Fibroblast of lung (primary cell): ENCODE results near the gene MRFAP1L1. TPM values are rescaled to one million over a fixed set of nuclear protein-coding genes. Genes with fewer than 3 reads are reported as not detected.
A peak's percentile ranks its signal among the peaks of the same experiment; 100 is the strongest.

Experiments
- DNase-seq, 2 donors: peaks; one replicate each; pipeline versions ENCODE4 v3.0.0 to v3.0.0-alpha.2; 2010; ENCODE audit warnings: low read depth in 2 of 2
- H2AFZ ChIP-seq: 2 replicates; pipeline ENCODE4 v1.5.1; 2012; ENCODE audit warnings: low read length, control low read depth, inconsistent platforms
- H3K27ac ChIP-seq: 2 replicates; pipeline ENCODE4 v1.5.1; 2011; ENCODE audit warnings: low read length, control low read depth; ENCODE audit not compliant: insufficient read depth
- H3K27me3 ChIP-seq: 2 replicates; pipeline ENCODE4 v1.5.1; 2011; ENCODE audit warnings: mild to moderate bottlenecking, low read length; ENCODE audit not compliant: control insufficient read depth, insufficient read depth
- H3K36me3 ChIP-seq: 2 replicates; pipeline ENCODE4 v1.5.1; 2011; ENCODE audit warnings: low read length; ENCODE audit not compliant: control insufficient read depth, insufficient read depth
- H3K4me1 ChIP-seq: 2 replicates; pipeline ENCODE4 v1.5.1; 2011; ENCODE audit warnings: low read length; ENCODE audit not compliant: control insufficient read depth, insufficient read depth; ENCODE audit errors: extremely low read depth
- H3K4me2 ChIP-seq: 2 replicates; pipeline ENCODE4 v1.5.1; 2011; ENCODE audit warnings: low read length, control low read depth; ENCODE audit not compliant: insufficient read depth; ENCODE audit errors: extremely low read depth
- H3K4me3 ChIP-seq, 4 experiments: fragments of 200-600 bp in 1 of 4; sonication (generic) in 1 of 4; replicated peaks in 1 of 4; 2 replicates each; pipeline ENCODE4 v1.5.1; 2011 to 2016; ENCODE audit warnings: low read length in 4 of 4, low read depth in 3 of 4, mild to moderate bottlenecking in 3 of 4, control low read depth in 2 of 4, inconsistent platforms in 1 of 4, mixed read lengths in 1 of 4; ENCODE audit not compliant: insufficient read depth in 1 of 4; ENCODE audit errors: control extremely low read depth in 1 of 4
- H3K79me2 ChIP-seq: 2 replicates; pipeline ENCODE4 v1.5.1; 2012; ENCODE audit warnings: mild to moderate bottlenecking, low read length, inconsistent platforms; ENCODE audit not compliant: control insufficient read depth, insufficient read depth
- H3K9ac ChIP-seq: 2 replicates; pipeline ENCODE4 v1.5.1; 2011; ENCODE audit warnings: mild to moderate bottlenecking, low read length, control low read depth; ENCODE audit not compliant: insufficient read depth
- H3K9me3 ChIP-seq: 2 replicates; pipeline ENCODE4 v1.5.1; 2012; ENCODE audit warnings: low read depth, low read length; ENCODE audit not compliant: control insufficient read depth, insufficient read depth
- H4K20me1 ChIP-seq: 2 replicates; pipeline ENCODE4 v1.5.1; 2011; ENCODE audit warnings: low read length; ENCODE audit not compliant: control insufficient read depth, insufficient read depth; ENCODE audit errors: extremely low read depth
- CTCF ChIP-seq, 2 donors: IDR thresholded peaks in 1 of 2; conservative IDR thresholded peaks in 1 of 2; 1 replicate in 1 of 2; 2 replicates in 1 of 2; pipeline ENCODE4 v1.5.1; 2011 to 2012; ENCODE audit warnings: low read length in 2 of 2, control low read depth in 1 of 2, inconsistent platforms in 1 of 2, low read depth in 1 of 2, mild to moderate bottlenecking in 1 of 2
- EZH2 ChIP-seq: IDR thresholded peaks from 2 replicates; pipeline ENCODE4 v1.5.1; 2012; ENCODE audit warnings: low read length, control low read depth, mild to moderate bottlenecking; ENCODE audit errors: missing control alignments
- polyA plus RNA-seq, 2 donors: library from polyadenylated mRNA; depleted of rRNA in 1 of 2; stranded (reverse) in 1 of 2; unstranded in 1 of 2; fragments of >200 nt; gene quantifications; 2 replicates each; pipeline ENCODE4 v1.2.1, GENCODE V29; 2011 to 2012; ENCODE audit warnings: missing spikeins in 1 of 2
- total RNA-seq: library from RNA; depleted of rRNA; stranded (reverse); fragments of >200 nt; gene quantifications from 2 replicates; pipeline ENCODE4 v1.2.1, GENCODE V29; 2014

The MRFAP1L1 gene
- total and polyA plus RNA-seq, 2 donors (not counting 1 experiment from before 2014, with no cell fraction given): 41.6 to 77.4 TPM

- Histone ChIP-seq H3K4me3 (no peak within 1 kb of the TSS), H2AFZ (no peak within 1 kb of the TSS), H3K9me3 (no peaks in the 10 kb centered on the region), H3K4me2 (no peak within 1 kb of the TSS), H3K4me1 (peaks cover 11% of the 10 kb centered on the region), H3K36me3 (no peaks in the 10 kb centered on the region), H3K79me2 (no peaks in the 10 kb centered on the region), H4K20me1 (no peaks in the 10 kb centered on the region), H3K9ac (no peak within 1 kb of the TSS), H3K27ac (no peak within 1 kb of the TSS), H3K27me3 (no peaks in the 10 kb centered on the region)
- TF ChIP-seq EZH2 (no peak), CTCF (conservative IDR thresholded peaks at IDR 0.05 in 1 of 2, IDR thresholded peaks at IDR 0.05 in 1 of 2; ENCODE audit: low read depth in 1 of 2, low read length in 2 of 2) (no peak)
- no peak for DNase-seq
Measured at GRCh38 chr4:6693231-6694176, 16.2 kb downstream of the MRFAP1L1 start, which contains the start of gene S100P. Gene S100P, plus strand, starts transcription at chr4:6693878. Its CDS starts 55 bp downstream, at chr4:6693933.

- H3K9ac ChIP-seq: no peak overlapping the region
- no peaks in the 10 kb centered on the region for H3K79me2 ChIP-seq
- no peak for TF ChIP-seq EZH2
- TF ChIP-seq CTCF (conservative IDR thresholded peaks at IDR 0.05 in 1 of 2, IDR thresholded peaks at IDR 0.05 in 1 of 2; ENCODE audit: low read depth in 1 of 2, low read length in 2 of 2): no peak
- H3K36me3 ChIP-seq: no peaks in the 10 kb centered on the region
- H3K4me1 ChIP-seq: peaks cover 11% of the 10 kb centered on the region
- H4K20me1 ChIP-seq: no peaks in the 10 kb centered on the region
- H3K27me3 ChIP-seq: no peaks in the 10 kb centered on the region
- H3K4me2 ChIP-seq: no peak overlapping the region
- H3K9me3 ChIP-seq: no peaks in the 10 kb centered on the region
- H2AFZ ChIP-seq: no peak overlapping the region
- H3K27ac ChIP-seq: no peak overlapping the region
- no peak overlapping the region for H3K4me3 ChIP-seq
- DNase-seq: peak in 1 of 2 donors; percentile 54
Measured at GRCh38 chr4:6692806-6693205, 16.9 kb downstream of the MRFAP1L1 start.

GRCh38 chr4:6692379-6692778 lies 17.3 kb downstream of the MRFAP1L1 start:
- Histone ChIP-seq H3K9me3 (no peaks in the 10 kb centered on the region), H3K4me1 (peaks cover 11% of the 10 kb centered on the region), H3K79me2 (no peaks in the 10 kb centered on the region), H3K9ac (no peak overlapping the region), H4K20me1 (no peaks in the 10 kb centered on the region), H3K27me3 (no peaks in the 10 kb centered on the region), H3K36me3 (no peaks in the 10 kb centered on the region), H3K27ac (no peak overlapping the region), H3K4me3 (no peak overlapping the region), H2AFZ (no peak overlapping the region), H3K4me2 (no peak overlapping the region)
- TF ChIP-seq CTCF (conservative IDR thresholded peaks at IDR 0.05 in 1 of 2, IDR thresholded peaks at IDR 0.05 in 1 of 2; ENCODE audit: low read depth in 1 of 2, low read length in 2 of 2) (no peak), EZH2 (no peak)
- DNase-seq: no peak
